Spleen (tissue), 7 donors: ENCODE results near the gene APBB2.

Experiments used
- CTCF ChIP-seq, 11 experiments: fragments of 200-600 bp in 7 of 11; fragments of 450-650 bp in 4 of 11; sonication (generic) in 4 of 11; IDR thresholded peaks in 8 of 11; conservative IDR thresholded peaks in 3 of 11; 1 replicate in 7 of 11; 2 replicates in 4 of 11; pipeline versions ENCODE4 v1.4.0 to v1.8.0; 2016 to 2021; ENCODE audit warnings: antibody characterized with exemption in 11 of 11, inconsistent platforms in 4 of 11, mild to moderate bottlenecking in 1 of 11
- POLR2A ChIP-seq, 3 donors: fragments of 450-650 bp; IDR thresholded peaks; one replicate each; pipeline ENCODE4 v1.5.1; 2017; ENCODE audit warnings: antibody characterized with exemption in 3 of 3, mild to moderate bottlenecking in 1 of 3
- donor health status: DM: no; HTN: no; CAD: no; lungs with moderate emphysema.
- donor health status: DM: no; HTN: no; CAD: no.
- donor health status: DM: no; HTN: no; CAD: no.

- TF ChIP-seq POLR2A (IDR thresholded peaks at IDR 0.05), result no peak
- no peak for TF ChIP-seq CTCF (IDR thresholded peaks at IDR 0.05 in 8 of 11, conservative IDR thresholded peaks at IDR 0.05 in 3 of 11)
These were observed 385.7 kb downstream of the APBB2 start for GRCh38 chr4:40828661-40829060.
